HCT116 (cell line): ENCODE results near the gene LZIC. TPM values are rescaled to one million over a fixed set of nuclear protein-coding genes. Genes with fewer than 3 reads are reported as not detected.

Experiments
- ATAC-seq: fragments of 200-7000 bp; cut with Tn5 transposase; 2 replicates; pipeline ENCODE4 v1.9.1; 2020; ENCODE audit warnings: mild to moderate bottlenecking, moderate library complexity
- BruUV-seq: library from RNA; stranded (reverse); fragments of 400-500 nt; replicated peaks from 2 replicates; lab custom pipeline; 2021; lab: Mats Ljungman, UMichigan
- CTCF ChIA-PET: fragments of 300-600 bp; sonication (Branson Sonifier 250); formaldehyde crosslinking; loops from one replicate; lab custom pipeline; 2021; ENCODE audit warnings: antibody characterized with exemption; lab: Charles Lee
- POLR2A ChIA-PET: fragments of 300-600, 350-600 bp; sonication (Branson Sonifier 250); formaldehyde crosslinking; loops from one replicate; lab custom pipeline; 2021; ENCODE audit warnings: antibody characterized with exemption; lab: Charles Lee
- RAD21 ChIA-PET, 2 experiments: fragments of 300-600 bp; sonication (Branson Sonifier 250); formaldehyde crosslinking; loops; one replicate each; lab custom pipeline; 2023; ENCODE audit warnings: low total read pairs in 2 of 2; ENCODE audit not compliant: uncharacterized antibody in 2 of 2, unreplicated experiment in 2 of 2, low non-redundant PET in 1 of 2; lab: Charles Lee
- DNase-seq: peaks from one replicate; pipeline ENCODE4 v3.0.0-alpha.2; 2010; ENCODE audit warnings: low read depth, low spot score
- H2AFZ ChIP-seq: fragments of 200-600 bp; shearing (Covaris generic), sonication (generic); 2 replicates; pipeline ENCODE4 v1.6.1; 2017; ENCODE audit warnings: low read depth, mixed run types, mixed read lengths, antibody characterized with exemption, low read length; ENCODE audit not compliant: poor library complexity, severe bottlenecking
- H3K27ac ChIP-seq: 2 replicates; pipeline ENCODE4 v1.5.1; 2012; ENCODE audit warnings: low read depth, low read length
- H3K27me3 ChIP-seq: fragments of 200-600 bp; sonication (generic); 2 replicates; pipeline ENCODE4 v1.6.1; 2016; ENCODE audit warnings: mixed run types, low read length, mixed read lengths; ENCODE audit not compliant: insufficient read depth
- H3K36me3 ChIP-seq, 2 experiments: fragments of 200-500 bp in 1 of 2; fragments of 200-600 bp in 1 of 2; sonication (Bioruptor generic) in 1 of 2; sonication (generic) in 1 of 2; 2 replicates each; pipeline versions ENCODE4 v1.5.1 to v1.6.1; 2014 to 2016; ENCODE audit warnings: low read length in 2 of 2, inconsistent platforms in 1 of 2, mixed read lengths in 1 of 2, mixed run types in 1 of 2; ENCODE audit not compliant: insufficient read depth in 2 of 2, control insufficient read depth in 1 of 2
- H3K4me1 ChIP-seq, 2 experiments: fragments of 200-600 bp in 1 of 2; sonication (generic) in 1 of 2; 2 replicates each; pipeline versions ENCODE4 v1.5.1 to v1.6.1; 2012 to 2017; ENCODE audit warnings: low read length in 2 of 2, inconsistent platforms in 1 of 2, mild to moderate bottlenecking in 1 of 2, mixed read lengths in 1 of 2, mixed run types in 1 of 2, moderate library complexity in 1 of 2; ENCODE audit not compliant: insufficient read depth in 2 of 2, control insufficient read depth in 1 of 2
- H3K4me2 ChIP-seq: fragments of 200-600 bp; sonication (generic); 2 replicates; pipeline ENCODE4 v1.6.1; 2017; ENCODE audit warnings: mixed run types, low read length, mixed read lengths
- H3K4me3 ChIP-seq, 2 experiments: fragments of 200-600 bp in 1 of 2; sonication (generic) in 1 of 2; replicated peaks in 1 of 2; 2 replicates each; pipeline ENCODE4 v1.5.1; 2011 to 2016; ENCODE audit warnings: low read length in 2 of 2, control low read depth in 1 of 2, low read depth in 1 of 2, mild to moderate bottlenecking in 1 of 2, mixed read lengths in 1 of 2, mixed run types in 1 of 2
- H3K79me2 ChIP-seq: fragments of 200-600 bp; sonication (generic); 2 replicates; pipeline ENCODE4 v1.6.1; 2017; ENCODE audit warnings: mild to moderate bottlenecking, mixed run types, low read length, moderate library complexity, mixed read lengths; ENCODE audit not compliant: insufficient read depth
- H3K9ac ChIP-seq: fragments of 200-600 bp; sonication (generic); 2 replicates; pipeline ENCODE4 v1.6.1; 2016; ENCODE audit warnings: low read length, mixed read lengths
- H3K9me2 ChIP-seq: fragments of 200-600 bp; sonication (generic), shearing (Covaris generic); 2 replicates; pipeline ENCODE4 v1.6.1; 2017; ENCODE audit warnings: mixed run types, mild to moderate bottlenecking, moderate library complexity; ENCODE audit not compliant: insufficient read depth
- H3K9me3 ChIP-seq, 2 experiments: fragments of 200-500 bp in 1 of 2; fragments of 200-600 bp in 1 of 2; sonication (Bioruptor generic) in 1 of 2; sonication (generic) in 1 of 2; 2 replicates each; pipeline ENCODE4 v1.6.1; 2014 to 2017; ENCODE audit warnings: low read length in 2 of 2, mixed read lengths in 2 of 2, inconsistent platforms in 1 of 2, low read depth in 1 of 2, mild to moderate bottlenecking in 1 of 2, mixed run types in 1 of 2, moderate library complexity in 1 of 2; ENCODE audit not compliant: control insufficient read depth in 1 of 2, insufficient read depth in 1 of 2
- H4K20me1 ChIP-seq: fragments of 200-600 bp; sonication (generic), shearing (Covaris generic); 2 replicates; pipeline ENCODE4 v1.6.1; 2017; ENCODE audit warnings: mixed run types, mild to moderate bottlenecking, moderate library complexity; ENCODE audit not compliant: insufficient read depth
- EZH2 ChIP-seq: fragments of 200-600 bp; sonication (generic); IDR thresholded peaks from 2 replicates; pipeline ENCODE4 v1.6.1; 2017; ENCODE audit warnings: antibody characterized with exemption, mixed run types
- FOSL1 ChIP-seq: IDR thresholded peaks from 2 replicates; pipeline ENCODE4 v1.6.1; 2012; ENCODE audit warnings: low read depth
- POLR2AphosphoS5 ChIP-seq: IDR thresholded peaks from 2 replicates; pipeline ENCODE4 v1.6.1; 2011; ENCODE audit warnings: mild to moderate bottlenecking, low read depth, low read length, moderate library complexity
- SP1 ChIP-seq: IDR thresholded peaks from 2 replicates; pipeline ENCODE4 v1.6.1; 2012; ENCODE audit warnings: low read depth
- TCF7L2 ChIP-seq: IDR thresholded peaks from 2 replicates; pipeline ENCODE4 v1.7.0; 2011; ENCODE audit warnings: borderline replicate concordance, inconsistent platforms; ENCODE audit not compliant: insufficient read depth, insufficient read length; ENCODE audit errors: extremely low read depth
- YY1 ChIP-seq: IDR thresholded peaks from 2 replicates; pipeline ENCODE4 v1.6.1; 2011; ENCODE audit warnings: low read length, low read depth, moderate library complexity, mild to moderate bottlenecking; ENCODE audit not compliant: insufficient replicate concordance; ENCODE audit errors: extremely low read depth
- ZNF274 ChIP-seq: fragments of 200-500 bp; sonication (Bioruptor generic); IDR thresholded peaks from 2 replicates; pipeline ENCODE4 v1.6.1; 2014; ENCODE audit warnings: mild to moderate bottlenecking, low read depth, low read length, inconsistent platforms
- intact Hi-C: fragments of 100-400 bp; cut with micrococcal nuclease; formaldehyde crosslinking; loops from 2 replicates; pipeline ENCODE4 v1.10.0; 2022
- total RNA-seq: library from RNA; stranded (reverse); gene quantifications from one replicate; pipeline ENCODE4 v1.2.1, GENCODE V29; 2021; ENCODE audit not compliant: unreplicated experiment
- TF ChIP-seq, protein P1 (sequence below): IDR thresholded peaks from 2 replicates; pipeline ENCODE4 v1.6.1; 2011; ENCODE audit warnings: mild to moderate bottlenecking, low read length, moderate library complexity; ENCODE audit not compliant: insufficient replicate concordance; ENCODE audit errors: extremely low read depth

LZIC gene
- total RNA-seq, 1 experiment from 2014 or later = 26.6 TPM

DNA sequence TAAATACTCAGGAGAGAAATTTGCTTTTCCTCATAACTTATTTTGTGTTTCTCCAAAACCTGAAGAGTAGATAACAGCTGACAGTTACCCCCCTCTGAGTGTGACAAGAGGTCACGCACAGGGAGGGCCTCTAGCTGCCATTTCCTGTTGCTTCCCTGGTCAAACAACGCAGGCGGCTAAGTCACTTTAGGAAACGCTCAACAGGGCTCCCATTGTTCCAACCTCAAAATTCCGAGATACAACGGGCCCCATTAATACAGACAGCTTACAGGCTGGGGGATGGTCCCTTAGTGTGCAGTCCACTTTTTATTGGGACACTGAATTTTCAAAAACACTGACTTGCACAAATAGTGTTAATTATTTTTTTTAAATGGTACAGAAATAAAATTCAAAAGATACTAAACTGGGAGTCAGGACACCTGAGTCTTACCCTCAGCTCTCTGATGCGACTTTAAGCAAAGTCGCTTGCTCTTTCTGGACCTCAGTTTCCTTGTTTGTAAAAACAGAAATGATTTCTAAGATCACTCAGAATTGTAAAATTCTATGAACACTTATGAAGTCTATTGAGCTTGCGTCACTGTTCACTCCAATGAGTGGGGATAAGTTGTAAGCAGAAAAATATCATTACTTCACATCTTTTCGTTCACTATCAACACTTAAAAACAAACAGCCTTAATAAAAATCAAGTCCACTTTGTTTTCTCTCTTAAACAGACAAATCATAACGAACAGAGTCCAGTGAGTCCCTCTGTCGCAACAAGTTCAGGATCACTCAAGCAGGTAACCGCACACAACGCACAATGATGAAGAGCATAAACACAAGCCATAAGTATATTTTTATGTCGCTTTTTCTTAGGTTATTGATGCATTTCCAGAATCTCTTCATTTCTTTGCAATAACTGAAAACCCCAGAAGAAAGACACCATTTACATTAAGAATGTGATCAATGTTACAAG is 13.5 kb downstream of the LZIC start:
- TF ChIP-seq FOSL1 (no peak), POLR2AphosphoS5 (no peak), YY1 (no peak), ZNF274 (no peak), TCF7L2 (no peak), SP1 (no peak), EZH2 (no peak)
- TF ChIP-seq, protein P1, sequence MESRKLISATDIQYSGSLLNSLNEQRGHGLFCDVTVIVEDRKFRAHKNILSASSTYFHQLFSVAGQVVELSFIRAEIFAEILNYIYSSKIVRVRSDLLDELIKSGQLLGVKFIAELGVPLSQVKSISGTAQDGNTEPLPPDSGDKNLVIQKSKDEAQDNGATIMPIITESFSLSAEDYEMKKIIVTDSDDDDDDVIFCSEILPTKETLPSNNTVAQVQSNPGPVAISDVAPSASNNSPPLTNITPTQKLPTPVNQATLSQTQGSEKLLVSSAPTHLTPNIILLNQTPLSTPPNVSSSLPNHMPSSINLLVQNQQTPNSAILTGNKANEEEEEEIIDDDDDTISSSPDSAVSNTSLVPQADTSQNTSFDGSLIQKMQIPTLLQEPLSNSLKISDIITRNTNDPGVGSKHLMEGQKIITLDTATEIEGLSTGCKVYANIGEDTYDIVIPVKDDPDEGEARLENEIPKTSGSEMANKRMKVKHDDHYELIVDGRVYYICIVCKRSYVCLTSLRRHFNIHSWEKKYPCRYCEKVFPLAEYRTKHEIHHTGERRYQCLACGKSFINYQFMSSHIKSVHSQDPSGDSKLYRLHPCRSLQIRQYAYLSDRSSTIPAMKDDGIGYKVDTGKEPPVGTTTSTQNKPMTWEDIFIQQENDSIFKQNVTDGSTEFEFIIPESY = no peak
- H3K27me3 ChIP-seq = no peaks in the 10 kb centered on the region
- H3K4me3 ChIP-seq = no peak overlapping the region
- no peaks in the 10 kb centered on the region for H3K4me1 ChIP-seq
- no peak overlapping the region for H3K9ac ChIP-seq
- no TSS peak for BruUV-seq
- H2AFZ ChIP-seq = no peak overlapping the region
- H3K9me2 ChIP-seq = no peaks in the 10 kb centered on the region
- H3K27ac ChIP-seq = no peak overlapping the region
- no peaks in the 10 kb centered on the region for H3K79me2 ChIP-seq
- H3K9me3 ChIP-seq = no peaks in the 10 kb centered on the region
- intact Hi-C loops = no loop called here
- POLR2A ChIA-PET = no interaction called here
- H3K36me3 ChIP-seq = peaks cover 4 to 8% of the 10 kb centered on the region in 2 experiments; a peak in 3 of 4 replicates
- RAD21 ChIA-PET = no interaction called here
- no peak for DNase-seq
- H3K4me2 ChIP-seq = no peak overlapping the region
- CTCF ChIA-PET = no interaction called here
- ATAC-seq = no peak
- no peaks in the 10 kb centered on the region for H4K20me1 ChIP-seq
